Measurements from ENCODE around the gene ARHGAP6.

ARHGAP6 gene

DNA sequence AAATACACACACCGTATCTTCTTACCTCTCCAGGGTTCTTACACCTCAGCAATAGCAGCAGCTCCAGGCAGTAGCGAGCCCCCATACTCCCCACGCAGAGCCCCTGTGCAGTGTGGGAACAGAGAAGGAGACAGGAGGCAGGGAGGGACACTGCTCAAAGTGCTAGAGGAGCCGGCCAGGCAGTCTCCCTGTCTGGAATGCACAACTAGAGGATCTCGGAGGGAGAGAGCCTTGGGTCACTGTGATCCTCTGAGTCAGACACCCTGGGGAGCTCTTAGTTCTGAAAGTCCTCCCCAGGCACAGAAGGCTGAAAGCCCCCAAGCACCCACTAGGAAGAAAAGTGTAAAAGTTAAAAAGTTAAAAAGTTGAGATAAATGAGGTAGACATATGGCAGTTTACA, 356.5 kb downstream of the ARHGAP6 start:
- no peaks in the 10 kb centered on the region for H3K27me3 Mint-ChIP-seq (ENCODE audit: low read depth)
- no peaks in the 10 kb centered on the region for H3K36me3 Mint-ChIP-seq (ENCODE audit: low read depth)
- no peaks in the 10 kb centered on the region for H3K4me1 Mint-ChIP-seq (ENCODE audit: low read depth)
- no peak for DNase-seq (ENCODE audit: low spot score)
- no peak overlapping the region for H3K27ac Mint-ChIP-seq
- no peaks in the 10 kb centered on the region for H3K9me3 Mint-ChIP-seq
- no peak overlapping the region for H3K4me3 Mint-ChIP-seq

GRCh38 chrX:11305641-11306040, 360.1 kb downstream of the ARHGAP6 start:
- Mint-ChIP-seq H3K4me3 (no peak overlapping the region), H3K27me3 (ENCODE audit: low read depth) (no peaks in the 10 kb centered on the region), H3K4me1 (ENCODE audit: low read depth) (no peaks in the 10 kb centered on the region), H3K36me3 (ENCODE audit: low read depth) (no peaks in the 10 kb centered on the region), H3K27ac (no peak overlapping the region), H3K9me3 (no peaks in the 10 kb centered on the region)
- DNase-seq (ENCODE audit: low spot score), result no peak

GRCh38 chrX:11304829-11305228, 360.9 kb downstream of the ARHGAP6 start:
- Mint-ChIP-seq H3K36me3 (ENCODE audit: low read depth) (no peaks in the 10 kb centered on the region), H3K27me3 (ENCODE audit: low read depth) (no peaks in the 10 kb centered on the region), H3K4me1 (ENCODE audit: low read depth) (no peaks in the 10 kb centered on the region), H3K27ac (no peak overlapping the region), H3K4me3 (no peak overlapping the region), H3K9me3 (no peaks in the 10 kb centered on the region)
- no peak for DNase-seq (ENCODE audit: low spot score)

DNA sequence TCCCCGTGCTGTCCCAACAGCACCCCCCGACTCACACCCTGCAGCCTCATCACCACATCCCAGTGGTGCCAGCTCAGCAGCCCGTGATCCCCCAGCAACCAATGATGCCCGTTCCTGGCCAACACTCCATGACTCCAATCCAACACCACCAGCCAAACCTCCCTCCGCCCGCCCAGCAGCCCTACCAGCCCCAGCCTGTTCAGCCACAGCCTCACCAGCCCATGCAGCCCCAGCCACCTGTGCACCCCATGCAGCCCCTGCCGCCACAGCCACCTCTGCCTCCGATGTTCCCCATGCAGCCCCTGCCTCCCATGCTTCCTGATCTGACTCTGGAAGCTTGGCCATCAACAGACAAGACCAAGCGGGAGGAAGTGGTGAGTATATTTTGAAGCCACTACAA, 367.1 kb downstream of the ARHGAP6 start:
- no peaks in the 10 kb centered on the region for H3K27me3 Mint-ChIP-seq (ENCODE audit: low read depth)
- no peaks in the 10 kb centered on the region for H3K36me3 Mint-ChIP-seq (ENCODE audit: low read depth)
- no peak overlapping the region for H3K4me3 Mint-ChIP-seq
- DNase-seq (ENCODE audit: low spot score), result no peak
- H3K27ac Mint-ChIP-seq, result no peak overlapping the region
- H3K4me1 Mint-ChIP-seq (ENCODE audit: low read depth), result no peaks in the 10 kb centered on the region
- no peaks in the 10 kb centered on the region for H3K9me3 Mint-ChIP-seq

DNA sequence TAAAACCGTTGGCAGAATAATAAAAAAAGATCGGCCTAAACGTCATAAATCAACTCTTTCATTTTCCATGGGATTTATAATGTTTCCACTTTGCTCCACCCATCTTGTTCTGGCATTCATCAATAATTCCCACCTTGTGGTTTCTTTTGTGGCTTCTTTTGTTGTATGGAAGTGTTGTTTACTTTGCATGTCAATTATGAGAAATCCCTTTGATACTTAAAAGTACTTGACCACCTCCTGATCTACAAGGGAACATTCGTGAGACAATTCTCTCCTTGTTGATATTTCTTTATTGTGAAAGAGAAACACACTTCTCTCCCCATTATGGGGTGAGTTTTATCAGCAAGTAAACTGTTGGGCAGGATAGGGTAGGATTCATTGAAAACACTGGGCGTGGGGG, 369.7 kb downstream of the ARHGAP6 start:
- Mint-ChIP-seq H3K27me3 (ENCODE audit: low read depth) (no peaks in the 10 kb centered on the region), H3K27ac (no peak overlapping the region), H3K4me1 (ENCODE audit: low read depth) (no peaks in the 10 kb centered on the region), H3K36me3 (ENCODE audit: low read depth) (no peaks in the 10 kb centered on the region), H3K4me3 (no peak overlapping the region), H3K9me3 (no peaks in the 10 kb centered on the region)
- DNase-seq (ENCODE audit: low spot score), result no peak

DNA sequence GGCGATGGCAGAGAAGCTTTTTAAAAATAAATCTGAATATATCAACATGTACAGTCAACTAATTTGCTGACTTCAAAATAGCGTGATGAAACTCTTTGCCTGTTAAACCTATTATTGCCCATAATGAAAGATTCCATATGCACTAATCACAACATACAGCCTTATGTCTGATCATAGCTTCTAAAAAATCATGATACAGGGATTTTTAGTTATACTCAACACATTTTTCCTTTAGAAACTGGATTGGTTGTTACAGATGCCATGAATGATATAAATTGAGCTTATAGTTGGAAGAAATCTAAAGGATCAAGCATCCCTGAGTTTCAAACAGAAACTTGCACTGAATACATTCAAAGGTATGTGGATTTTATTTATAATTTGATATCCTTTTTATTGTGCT, 372.6 kb downstream of the ARHGAP6 start, which contains the start of gene AMELX:
TSS of gene AMELX (plus strand) at position 301 of the 400 bp plus-strand sequence. CDS start 1,376 bp downstream, outside the sequence.
- H3K4me3 Mint-ChIP-seq, result no peak within 1 kb of the TSS
- no peaks in the 10 kb centered on the region for H3K9me3 Mint-ChIP-seq
- no peaks in the 10 kb centered on the region for H3K4me1 Mint-ChIP-seq (ENCODE audit: low read depth)
- DNase-seq (ENCODE audit: low spot score), result no peak
- H3K36me3 Mint-ChIP-seq (ENCODE audit: low read depth), result no peaks in the 10 kb centered on the region
- no peak within 1 kb of the TSS for H3K27ac Mint-ChIP-seq
- H3K27me3 Mint-ChIP-seq (ENCODE audit: low read depth), result no peaks in the 10 kb centered on the region

- Mint-ChIP-seq H3K9me3 (no peaks in the 10 kb centered on the region), H3K27ac (no peak overlapping the region), H3K36me3 (ENCODE audit: low read depth) (no peaks in the 10 kb centered on the region), H3K27me3 (ENCODE audit: low read depth) (no peaks in the 10 kb centered on the region), H3K4me3 (no peak overlapping the region), H3K4me1 (ENCODE audit: low read depth) (no peaks in the 10 kb centered on the region)
- no peak for DNase-seq (ENCODE audit: low spot score)
These were observed 375.2 kb downstream of the ARHGAP6 start for GRCh38 chrX:11290416-11291102.

DNA sequence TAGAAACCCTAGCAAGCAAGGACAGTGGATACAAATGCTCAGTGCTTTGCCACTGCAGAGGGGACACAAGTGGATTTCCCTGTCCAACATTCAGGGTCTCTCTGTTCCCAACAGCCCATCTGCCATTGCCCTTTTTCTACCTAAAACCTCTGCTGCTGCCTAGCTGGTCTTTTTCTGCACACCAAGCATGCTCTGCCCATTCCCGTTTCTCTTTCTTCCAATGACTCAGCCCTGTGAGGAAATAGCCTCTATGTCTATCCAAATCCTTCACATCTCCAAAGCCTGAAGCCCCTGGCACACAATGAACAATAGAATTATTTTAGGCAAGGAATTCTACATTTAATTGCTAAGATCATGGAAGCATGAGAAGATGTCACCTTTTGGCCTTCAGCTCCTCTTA, 378.2 kb downstream of the ARHGAP6 start:
- Mint-ChIP-seq H3K27ac (no peak overlapping the region), H3K4me3 (no peak overlapping the region), H3K27me3 (ENCODE audit: low read depth) (no peaks in the 10 kb centered on the region), H3K36me3 (ENCODE audit: low read depth) (no peaks in the 10 kb centered on the region), H3K9me3 (no peaks in the 10 kb centered on the region), H3K4me1 (ENCODE audit: low read depth) (no peaks in the 10 kb centered on the region)
- DNase-seq (ENCODE audit: low spot score), result no peak

GRCh38 chrX:11285651-11286050, 380.1 kb downstream of the ARHGAP6 start:
- Mint-ChIP-seq H3K4me1 (ENCODE audit: low read depth) (no peaks in the 10 kb centered on the region), H3K27ac (no peak overlapping the region), H3K9me3 (no peaks in the 10 kb centered on the region), H3K36me3 (ENCODE audit: low read depth) (no peaks in the 10 kb centered on the region), H3K27me3 (ENCODE audit: low read depth) (no peaks in the 10 kb centered on the region), H3K4me3 (no peak overlapping the region)
- no peak for DNase-seq (ENCODE audit: low spot score)

DNA sequence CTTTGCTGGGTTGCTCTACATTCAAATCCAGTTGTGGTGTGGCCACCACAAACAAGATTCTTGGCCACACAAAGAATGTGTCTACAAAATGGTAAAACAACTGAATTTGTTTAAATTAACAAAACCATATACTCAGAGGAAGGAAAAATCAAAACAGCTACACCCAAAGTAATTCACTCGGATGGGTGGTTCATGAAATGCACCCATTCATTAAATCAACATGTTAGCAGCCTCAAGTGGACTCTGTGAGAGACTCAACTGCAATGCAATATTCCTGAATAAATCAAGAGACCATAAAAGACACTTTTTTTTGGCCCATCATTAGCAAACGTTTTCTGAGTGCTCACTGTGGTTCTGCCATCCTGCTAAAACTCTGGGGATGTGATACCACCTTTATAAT, 383.7 kb downstream of the ARHGAP6 start:
- Mint-ChIP-seq H3K4me1 (ENCODE audit: low read depth) (no peaks in the 10 kb centered on the region), H3K36me3 (ENCODE audit: low read depth) (no peaks in the 10 kb centered on the region), H3K27me3 (ENCODE audit: low read depth) (no peaks in the 10 kb centered on the region), H3K4me3 (no peak overlapping the region), H3K9me3 (no peaks in the 10 kb centered on the region), H3K27ac (no peak overlapping the region)
- no peak for DNase-seq (ENCODE audit: low spot score)

GRCh38 chrX:11273544-11273943, 392.2 kb downstream of the ARHGAP6 start:
- DNase-seq (ENCODE audit: low spot score), result no peak
- Mint-ChIP-seq H3K9me3 (no peaks in the 10 kb centered on the region), H3K36me3 (ENCODE audit: low read depth) (no peaks in the 10 kb centered on the region), H3K27me3 (ENCODE audit: low read depth) (no peaks in the 10 kb centered on the region), H3K4me1 (ENCODE audit: low read depth) (no peaks in the 10 kb centered on the region), H3K4me3 (no peak overlapping the region), H3K27ac (no peak overlapping the region)

DNA sequence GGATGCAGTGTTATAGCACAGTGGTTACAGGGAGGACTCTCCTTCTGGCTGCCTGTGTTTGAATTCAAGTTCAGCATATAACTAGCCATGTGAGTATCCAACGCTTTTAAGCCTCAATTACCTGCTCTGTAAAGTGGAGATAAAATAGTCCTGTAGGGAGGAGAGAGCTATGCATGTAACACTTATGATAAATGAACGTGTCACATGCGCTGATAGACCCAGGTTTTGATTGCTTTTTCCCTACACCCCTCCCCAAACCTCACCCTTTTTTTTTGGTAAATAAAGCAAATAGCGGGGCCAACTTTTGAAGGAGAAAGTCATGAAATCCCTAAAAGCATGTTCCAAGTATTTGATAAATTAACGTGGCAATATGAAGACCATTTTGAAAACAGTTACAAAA, 392.9 kb downstream of the ARHGAP6 start:
- Mint-ChIP-seq H3K27me3 (ENCODE audit: low read depth) (no peaks in the 10 kb centered on the region), H3K36me3 (ENCODE audit: low read depth) (no peaks in the 10 kb centered on the region)
- no peak for DNase-seq (ENCODE audit: low spot score)

DNA sequence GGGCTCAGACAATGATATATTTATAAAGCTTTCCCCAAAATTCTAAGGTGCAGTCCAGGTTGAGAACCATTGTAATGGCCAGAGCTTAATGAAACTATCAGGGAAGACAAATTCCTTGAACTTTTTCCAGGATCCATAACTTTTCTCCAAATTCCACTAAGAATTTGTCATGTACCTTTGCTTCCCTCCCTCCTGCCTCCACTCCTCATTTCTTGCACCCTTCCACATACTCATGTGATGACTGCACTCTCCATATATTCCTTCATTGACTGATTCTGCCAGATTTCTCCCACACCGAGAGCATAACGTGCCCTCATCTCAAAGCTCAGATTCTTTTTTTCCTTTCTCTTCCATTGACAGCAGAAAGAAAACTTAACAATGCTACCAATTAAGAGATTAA, 393.4 kb downstream of the ARHGAP6 start:
- Mint-ChIP-seq H3K27me3 (ENCODE audit: low read depth) (no peaks in the 10 kb centered on the region), H3K27ac (no peak overlapping the region), H3K4me3 (no peak overlapping the region), H3K9me3 (no peaks in the 10 kb centered on the region), H3K36me3 (ENCODE audit: low read depth) (no peaks in the 10 kb centered on the region), H3K4me1 (ENCODE audit: low read depth) (no peaks in the 10 kb centered on the region)
- DNase-seq (ENCODE audit: low spot score), result no peak

More for the DNA sequence above, 392.9 kb downstream of the ARHGAP6 start:
- no peak overlapping the region for H3K4me3 Mint-ChIP-seq
- no peaks in the 10 kb centered on the region for H3K9me3 Mint-ChIP-seq
- no peaks in the 10 kb centered on the region for H3K4me1 Mint-ChIP-seq (ENCODE audit: low read depth)
- H3K27ac Mint-ChIP-seq, result no peak overlapping the region

- no peaks in the 10 kb centered on the region for H3K9me3 Mint-ChIP-seq
These were observed 395.7 kb downstream of the ARHGAP6 start for GRCh38 chrX:11269996-11270395.

DNA sequence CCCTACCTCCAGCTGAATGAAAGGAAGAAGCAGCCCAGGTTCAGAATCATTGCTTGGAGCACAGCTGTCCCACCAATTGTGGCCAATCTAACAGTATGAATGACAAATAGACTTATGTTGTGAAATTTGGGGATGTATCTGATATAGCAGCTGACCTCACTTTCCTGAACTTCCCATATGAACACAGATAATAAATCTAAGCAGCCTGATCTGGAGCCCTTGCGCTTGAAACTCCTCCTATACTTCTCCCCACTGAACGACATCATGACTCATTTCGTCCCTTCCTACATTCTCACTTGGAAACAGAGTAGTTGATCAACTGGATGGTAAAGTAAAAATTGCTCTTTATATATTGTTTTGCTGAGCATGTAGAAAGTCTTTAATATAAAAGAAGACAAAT, 396.7 kb downstream of the ARHGAP6 start:
- DNase-seq (ENCODE audit: low spot score), result no peak
- Mint-ChIP-seq H3K27ac (no peak overlapping the region), H3K4me1 (ENCODE audit: low read depth) (no peaks in the 10 kb centered on the region), H3K36me3 (ENCODE audit: low read depth) (no peaks in the 10 kb centered on the region), H3K9me3 (no peaks in the 10 kb centered on the region), H3K4me3 (no peak overlapping the region), H3K27me3 (ENCODE audit: low read depth) (no peaks in the 10 kb centered on the region)

More at GRCh38 chrX:11269996-11270395, 395.7 kb downstream of the ARHGAP6 start:
- Mint-ChIP-seq H3K27me3 (ENCODE audit: low read depth) (no peaks in the 10 kb centered on the region), H3K27ac (no peak overlapping the region), H3K36me3 (ENCODE audit: low read depth) (no peaks in the 10 kb centered on the region), H3K4me1 (ENCODE audit: low read depth) (no peaks in the 10 kb centered on the region), H3K4me3 (no peak overlapping the region)
- no peak for DNase-seq (ENCODE audit: low spot score)

Data from T-helper 2 cell treated with Interferon-gamma antibody and Interleukin-4, amounts not matched to agents 5 μg/mL and 100 μg/mL, for 36 hours (primary cell).